ENCODE measurements around the gene TMEM97.

The TMEM97 gene

DNA sequence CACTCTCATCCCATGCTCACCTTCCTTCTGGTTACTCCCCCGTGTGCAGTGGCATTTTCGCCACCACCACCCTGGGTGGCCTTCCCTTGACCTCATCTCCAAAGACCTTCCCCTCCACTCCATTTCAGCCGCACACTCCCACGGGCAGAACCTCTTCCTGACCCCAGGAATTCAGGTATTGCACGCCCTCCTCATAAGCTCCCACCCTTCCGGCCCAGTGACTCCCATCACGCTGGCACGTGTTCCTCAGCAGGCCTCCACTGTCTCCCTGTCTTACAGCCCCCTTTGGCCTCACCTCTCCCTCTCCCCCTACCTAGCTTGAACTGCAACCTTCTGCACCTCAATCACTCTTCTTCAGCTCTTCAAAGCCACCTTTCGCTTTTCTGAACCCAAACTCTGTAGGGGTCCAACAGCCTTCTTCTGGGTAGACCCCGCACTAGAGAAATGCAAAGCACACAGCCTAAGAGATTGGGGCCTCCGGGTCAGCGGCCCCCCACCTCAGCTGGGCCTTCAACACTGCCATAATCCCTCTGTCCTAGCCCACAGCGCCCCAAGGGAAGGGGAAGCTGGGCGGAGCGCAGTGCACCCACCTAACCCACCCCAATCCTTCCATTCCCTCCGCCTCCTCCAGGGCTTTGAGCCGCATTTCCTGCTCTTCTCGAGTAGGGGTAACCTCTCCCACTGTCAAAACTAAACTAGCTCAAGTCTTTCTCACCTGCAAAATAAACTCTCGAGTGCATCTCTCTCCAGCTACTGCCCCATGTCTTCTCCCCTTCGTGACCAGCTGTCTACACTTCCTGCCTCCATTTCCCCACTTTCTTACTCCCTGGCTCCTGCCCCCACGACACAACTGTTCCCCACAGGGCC lies 1.7 kb upstream of the TMEM97 start:
- no peak for DNase-seq

DNA sequence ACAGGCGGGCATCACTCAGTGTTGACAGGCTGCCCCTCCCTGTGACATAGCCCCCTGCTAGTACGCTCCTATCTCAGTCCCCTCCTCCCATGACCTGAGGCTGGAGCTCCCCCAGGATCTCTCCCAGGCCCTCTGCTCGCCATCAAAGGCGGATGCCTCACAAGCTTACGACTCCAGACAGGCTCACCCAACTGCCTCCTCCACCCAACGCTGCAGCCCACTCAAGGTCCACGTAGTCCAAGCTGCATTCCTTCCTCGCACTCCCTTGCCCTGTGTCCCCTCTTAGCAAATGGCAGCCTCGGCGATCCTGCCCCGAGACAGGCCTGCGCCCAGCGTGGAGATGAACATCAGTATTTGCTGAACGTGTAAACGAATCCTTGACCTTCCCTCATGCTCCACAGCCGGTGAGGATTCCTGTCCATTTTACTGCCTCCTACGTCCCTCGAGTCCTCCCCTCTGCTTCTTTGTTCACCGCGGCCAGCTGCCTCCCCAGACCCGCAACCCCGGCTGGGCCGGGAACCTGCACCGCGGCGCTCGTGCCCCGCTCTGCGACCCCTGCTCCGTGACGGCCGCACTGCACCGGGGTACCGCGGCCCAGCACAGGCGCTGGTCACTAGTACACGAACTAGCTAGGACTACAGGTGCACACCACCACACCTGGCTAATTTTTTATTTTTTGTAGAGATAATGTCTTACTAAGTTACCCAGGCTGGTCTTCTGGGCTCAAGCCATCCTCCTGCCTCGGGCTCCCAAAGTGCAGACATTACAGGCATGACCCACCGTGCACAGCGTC lies 838 bp upstream of the TMEM97 start:
- peak; percentile 17 for DNase-seq

DNA sequence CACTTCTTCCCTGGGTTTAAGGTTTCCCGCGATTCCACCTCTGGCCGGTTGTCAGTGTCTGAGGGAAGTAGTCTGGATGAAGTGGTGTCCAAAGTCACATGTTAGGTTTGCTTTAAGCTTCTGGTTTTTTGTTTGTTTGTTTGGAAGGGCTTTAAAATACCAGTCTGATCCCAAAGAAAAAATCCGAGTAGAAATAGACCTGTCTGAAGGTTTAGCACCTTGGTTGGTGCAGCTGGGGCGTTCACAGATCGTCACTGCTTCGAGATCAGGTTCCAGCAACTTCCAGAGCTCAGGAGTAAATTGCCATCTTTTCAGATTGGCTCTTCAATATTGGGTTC lies 567 bp downstream of the TMEM97 start:
- DNase-seq: no peak

DNA sequence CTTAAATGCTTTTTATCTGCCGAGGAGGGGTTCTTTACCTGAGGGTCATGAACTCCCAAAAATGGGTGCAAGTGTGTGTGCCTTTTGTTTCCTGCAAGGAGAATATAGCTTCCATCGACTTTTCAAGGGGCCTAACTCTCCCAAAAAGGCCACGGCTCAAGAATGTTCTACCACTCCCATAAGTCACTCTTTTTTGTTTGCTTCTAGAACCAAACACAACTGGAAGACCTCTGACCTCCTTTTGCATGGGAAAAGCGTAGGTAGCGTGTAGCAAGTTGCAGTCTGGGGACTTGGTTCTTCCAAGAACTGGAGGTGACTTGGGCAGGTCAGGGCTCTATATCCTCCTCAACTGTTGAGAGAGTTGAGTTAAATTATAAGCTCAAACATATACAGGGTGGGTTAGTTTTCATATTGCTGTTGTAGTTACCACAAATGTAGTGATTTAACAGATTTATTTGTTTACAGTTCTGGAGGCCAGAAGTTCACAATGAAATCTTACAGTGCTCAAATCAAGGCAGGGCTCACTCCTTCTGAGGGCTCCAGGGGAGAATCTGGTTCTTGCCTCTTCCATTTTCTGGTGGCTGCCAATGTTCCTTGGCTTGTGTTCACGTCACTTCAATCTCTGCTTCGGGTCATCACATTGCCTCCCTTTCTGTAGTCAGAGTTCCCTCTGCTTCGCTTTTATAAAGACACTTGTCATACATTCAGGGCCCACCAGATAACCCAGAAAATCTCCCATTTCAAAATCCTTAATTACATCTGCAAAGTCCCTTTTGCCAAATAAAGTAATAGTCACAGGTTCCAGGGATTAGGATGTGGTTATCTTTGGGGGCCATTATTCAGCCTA lies 1.4 kb downstream of the TMEM97 start:
- no peak for DNase-seq

DNA sequence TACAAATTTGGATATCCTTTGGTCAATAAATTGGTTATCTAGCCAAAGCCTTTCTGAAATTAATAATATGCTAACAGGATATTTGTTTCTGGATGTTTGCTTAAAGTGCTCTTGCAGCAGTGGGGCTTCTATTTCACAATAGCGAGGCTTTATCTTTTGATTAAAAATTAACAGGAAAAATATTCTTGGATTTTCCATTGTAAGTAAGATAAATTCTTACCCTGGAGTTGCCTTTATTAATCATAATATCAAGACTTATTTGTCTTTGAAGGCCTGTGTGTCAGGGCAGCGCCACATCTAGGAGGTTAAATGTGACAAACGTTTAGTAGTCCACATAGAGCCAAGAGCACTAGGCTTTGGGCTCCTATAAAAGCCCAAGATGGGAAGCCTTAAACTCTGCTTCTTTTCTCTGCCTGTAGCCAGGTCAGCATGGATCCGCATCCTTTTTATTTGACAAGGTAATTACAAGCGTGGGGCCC lies 5.3 kb downstream of the TMEM97 start:
- DNase-seq: no peak

DNA sequence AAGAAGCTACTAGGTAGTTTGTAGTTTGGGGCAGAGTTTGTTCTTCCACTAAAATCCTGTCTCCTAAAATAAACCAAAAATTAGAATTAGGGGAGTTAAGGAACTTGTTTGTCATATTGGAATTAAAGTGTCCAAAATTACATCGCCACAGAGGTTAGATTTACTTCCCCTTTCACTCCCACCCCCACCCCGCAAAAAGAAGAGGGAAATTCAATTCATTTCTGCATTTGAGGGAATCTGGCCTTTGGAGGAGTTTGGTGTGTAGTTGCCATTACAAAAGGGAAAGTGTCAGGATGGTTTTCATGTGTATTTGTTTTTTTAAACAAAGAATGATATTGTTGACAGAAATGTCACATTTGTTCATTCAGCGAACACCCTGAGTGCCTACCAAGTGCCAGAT lies 5.8 kb downstream of the TMEM97 start:
- no peak for DNase-seq

DNA sequence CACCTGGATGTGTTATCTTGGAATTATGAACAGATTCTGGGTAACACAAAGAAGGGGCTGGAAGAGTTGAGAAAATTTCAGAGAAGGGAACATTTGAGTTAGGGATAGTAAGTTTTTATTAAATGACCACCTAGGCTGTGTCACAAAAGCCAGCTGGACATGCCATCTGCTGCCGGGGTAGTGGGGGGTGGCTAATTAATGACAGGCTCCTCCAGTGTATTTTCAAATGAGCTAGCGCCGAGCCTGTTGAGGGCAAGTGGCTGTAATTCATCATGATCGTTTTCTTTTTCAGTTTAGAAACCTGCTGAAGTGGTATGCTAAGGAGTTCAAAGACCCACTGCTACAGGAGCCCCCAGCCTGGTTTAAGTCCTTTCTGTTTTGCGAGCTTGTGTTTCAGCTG lies 6.2 kb downstream of the TMEM97 start:
- DNase-seq: no peak

DNA sequence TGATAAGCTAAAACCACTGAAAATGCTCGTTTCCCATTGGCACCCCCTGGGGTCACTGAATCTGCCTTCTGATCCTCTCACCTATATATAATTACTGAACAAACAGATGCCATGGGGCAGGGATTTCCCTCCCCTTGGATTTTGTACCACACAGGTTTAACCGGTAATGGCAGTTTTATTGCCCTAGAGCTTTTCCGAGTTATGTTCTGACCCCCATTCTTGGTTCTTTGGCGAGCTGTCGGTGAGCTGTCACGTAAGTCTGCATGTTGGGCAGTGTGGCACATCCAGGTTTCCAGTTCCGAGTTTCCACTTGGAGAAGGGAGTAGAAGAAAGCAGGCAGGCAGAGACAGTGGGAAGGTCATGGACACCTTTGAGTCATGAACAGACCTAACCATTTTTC lies 7.1 kb downstream of the TMEM97 start:
- DNase-seq: no peak

DNA sequence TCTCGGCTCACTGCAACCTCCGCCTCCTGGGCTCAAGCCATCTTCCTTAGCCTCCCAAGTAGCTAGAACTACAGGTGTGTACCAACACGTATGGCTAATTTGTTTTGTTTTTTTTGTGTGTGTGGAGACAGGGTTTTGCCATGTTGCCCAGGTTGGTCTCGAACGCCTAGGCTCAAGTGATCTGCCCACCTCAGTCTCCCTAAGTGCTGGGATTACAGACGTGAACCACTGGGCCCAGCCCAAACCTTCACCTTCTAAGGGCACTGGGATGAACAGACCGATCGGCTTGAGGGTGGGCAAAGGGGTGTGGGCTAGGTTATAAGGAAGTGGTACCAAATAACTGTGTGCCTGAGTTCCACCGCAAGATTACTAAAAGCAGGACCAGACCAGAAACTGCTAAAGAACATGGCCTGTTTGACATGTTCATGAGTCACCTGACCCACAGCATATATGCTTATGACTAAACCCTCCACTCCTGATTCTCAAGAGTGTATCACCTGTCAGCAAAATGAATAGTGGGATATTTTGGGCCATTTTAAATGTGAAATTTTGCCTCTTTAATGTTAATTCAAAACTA lies 8.1 kb downstream of the TMEM97 start:
- peak; percentile 35 for DNase-seq

DNA sequence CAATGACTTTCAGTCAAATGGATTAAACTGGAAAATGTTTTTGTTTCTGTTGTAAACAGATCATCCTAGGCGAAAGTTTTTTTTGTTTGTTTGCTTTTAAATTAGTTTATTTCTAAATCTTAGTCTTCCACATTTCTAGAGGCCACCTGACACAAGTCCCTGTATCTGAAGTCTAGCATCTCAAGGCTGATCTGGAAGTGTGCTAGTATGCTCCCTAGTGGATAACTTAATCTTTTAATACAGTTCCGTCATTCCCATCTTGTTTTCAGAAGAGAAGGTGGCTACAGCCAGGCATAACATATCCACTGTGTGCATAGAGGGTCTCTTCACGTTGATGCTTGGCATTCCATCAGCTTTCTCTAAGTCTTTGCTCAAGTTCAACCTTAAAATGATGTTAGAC lies 8.7 kb downstream of the TMEM97 start:
- DNase-seq: no peak

DNA sequence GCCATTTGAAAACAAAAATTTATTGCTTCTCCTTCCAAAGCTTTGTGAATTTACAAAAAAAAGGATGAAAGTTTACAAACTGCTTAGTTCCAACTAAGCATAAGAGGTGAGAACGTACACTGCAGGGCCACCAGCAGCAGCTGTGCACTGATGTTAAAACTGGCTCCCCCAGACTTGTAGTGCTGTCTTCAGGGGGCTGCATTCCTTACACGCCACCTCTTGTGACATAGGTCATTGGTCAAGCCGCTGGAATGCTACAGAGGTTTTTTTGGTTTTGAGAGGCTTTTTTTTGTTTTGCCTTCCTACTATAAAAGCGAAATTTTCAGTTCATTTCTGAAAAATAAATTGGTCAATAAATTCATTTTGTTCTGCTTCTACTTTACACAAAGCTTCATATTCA lies 9.3 kb downstream of the TMEM97 start:
- no peak for DNase-seq

DNA sequence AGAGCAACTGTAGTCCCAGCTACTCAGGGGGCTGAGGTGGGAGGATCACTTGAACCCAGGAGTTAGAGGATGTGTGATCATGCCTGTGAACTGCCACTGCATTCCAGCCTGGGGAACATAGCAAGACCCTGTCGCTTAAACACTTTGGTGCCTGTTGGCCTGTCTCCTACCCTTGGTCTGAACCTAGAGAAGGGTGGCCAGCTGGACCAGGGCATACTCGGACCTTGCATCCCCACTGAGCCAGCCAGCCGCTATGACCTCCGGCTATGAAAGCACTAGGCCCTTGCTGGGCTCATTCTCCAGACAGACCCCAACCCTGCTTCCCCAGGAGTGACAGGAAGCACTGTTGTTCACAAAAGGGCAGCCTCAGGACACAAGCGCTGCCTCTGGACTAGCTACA lies 11.7 kb downstream of the TMEM97 start:
- DNase-seq: no peak

DNA sequence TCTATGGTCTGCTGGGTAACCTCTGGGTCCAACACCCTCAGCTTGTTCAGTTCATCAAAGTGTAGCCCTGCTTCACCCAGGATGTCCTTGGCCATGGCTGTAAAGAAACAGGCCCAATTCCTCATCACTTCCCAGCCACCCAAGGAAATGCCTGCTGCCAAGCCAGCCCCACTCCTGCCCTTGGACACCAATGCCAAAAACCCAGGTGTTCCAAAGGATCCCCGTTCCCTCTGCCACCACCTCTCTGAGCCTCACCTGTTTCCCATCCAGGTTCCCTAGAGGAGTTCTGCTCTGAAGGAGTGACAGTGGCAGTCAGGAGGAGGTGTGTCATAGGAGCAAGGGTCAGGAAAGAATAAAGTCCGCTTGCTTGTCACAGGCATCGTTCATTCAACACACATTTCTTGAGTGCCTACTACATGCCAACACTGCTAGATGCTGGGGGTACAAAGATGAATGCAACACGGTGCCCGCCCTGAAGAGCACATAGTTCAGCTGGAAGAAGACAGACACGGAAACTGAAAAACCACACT lies 13.0 kb downstream of the TMEM97 start:
- no peak for DNase-seq

DNA sequence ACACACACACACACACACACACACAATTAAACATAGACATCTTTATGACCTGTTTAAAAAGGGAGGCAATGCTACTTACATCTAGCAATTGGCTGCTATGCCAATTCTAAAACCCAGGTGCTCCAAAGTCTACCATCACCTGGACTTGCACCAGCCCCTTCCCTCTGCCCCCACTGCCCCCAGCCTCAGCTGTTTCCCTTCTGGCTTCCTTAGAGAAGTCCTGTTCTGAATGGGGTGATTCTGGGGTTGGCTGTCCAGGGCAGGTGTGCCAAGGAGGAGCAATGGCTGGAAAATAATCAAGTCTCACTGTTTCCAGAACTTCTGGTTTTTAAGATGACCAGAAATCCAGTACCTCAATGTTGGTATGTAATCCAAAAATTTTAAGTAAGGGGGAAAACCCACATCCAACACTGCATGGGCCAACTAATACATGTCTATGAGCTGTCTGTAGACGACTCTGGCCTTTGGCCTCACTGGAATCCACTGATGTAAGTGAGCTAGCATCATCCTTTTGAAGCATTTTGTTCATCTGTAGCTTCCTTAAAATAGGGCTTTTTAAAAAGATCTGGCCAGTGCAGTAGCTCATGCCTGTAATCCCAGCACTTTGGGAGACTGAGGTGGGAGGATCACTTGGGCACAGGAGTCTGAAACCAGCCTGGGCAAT lies 14.2 kb downstream of the TMEM97 start:
- DNase-seq: no peak

DNA sequence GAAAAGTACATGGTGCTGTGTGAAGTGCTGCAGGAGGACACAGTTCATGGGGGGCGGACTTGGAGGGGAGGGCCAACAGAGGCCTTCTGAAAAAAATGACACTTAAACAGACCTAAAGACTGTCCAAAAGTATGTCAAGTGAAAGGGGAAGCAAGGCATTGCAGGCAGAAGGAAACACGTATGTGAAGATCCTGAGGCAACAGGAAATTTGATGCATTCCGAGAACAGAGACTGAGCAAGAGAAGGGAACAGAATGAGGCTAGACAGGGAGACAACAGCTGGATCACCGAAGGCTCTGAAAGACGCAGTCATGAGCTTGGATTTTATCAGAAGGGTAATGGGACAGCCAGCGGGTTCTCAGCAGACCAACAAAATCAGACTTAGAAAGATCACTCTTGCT lies 15.2 kb downstream of the TMEM97 start:
- no peak for DNase-seq

DNA sequence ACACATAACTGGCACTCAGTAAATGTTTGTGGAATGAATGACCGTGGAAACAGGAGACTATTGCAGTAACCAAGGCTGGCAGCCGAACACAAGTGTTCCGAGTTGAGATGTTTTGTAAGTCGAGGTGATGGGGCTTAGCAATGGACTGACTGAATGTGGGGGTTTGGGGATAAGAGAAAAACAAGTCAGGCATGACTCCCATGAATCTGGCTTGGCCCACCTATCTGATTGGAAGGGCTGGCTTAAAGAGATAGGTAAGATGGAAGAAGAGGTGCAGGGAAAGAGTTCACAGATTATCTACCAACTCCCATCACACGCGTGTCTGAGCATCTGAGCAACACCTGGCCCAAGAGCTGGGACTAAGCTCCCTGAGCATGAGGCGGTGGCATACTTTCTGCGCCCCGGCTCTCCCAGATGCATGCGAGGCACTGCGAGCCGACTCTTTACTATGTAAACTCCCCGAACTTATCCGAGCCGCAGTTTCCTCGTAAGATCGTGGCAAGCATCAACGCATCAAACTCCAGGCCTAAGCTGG lies 15.7 kb downstream of the TMEM97 start:
- no peak for DNase-seq

DNA sequence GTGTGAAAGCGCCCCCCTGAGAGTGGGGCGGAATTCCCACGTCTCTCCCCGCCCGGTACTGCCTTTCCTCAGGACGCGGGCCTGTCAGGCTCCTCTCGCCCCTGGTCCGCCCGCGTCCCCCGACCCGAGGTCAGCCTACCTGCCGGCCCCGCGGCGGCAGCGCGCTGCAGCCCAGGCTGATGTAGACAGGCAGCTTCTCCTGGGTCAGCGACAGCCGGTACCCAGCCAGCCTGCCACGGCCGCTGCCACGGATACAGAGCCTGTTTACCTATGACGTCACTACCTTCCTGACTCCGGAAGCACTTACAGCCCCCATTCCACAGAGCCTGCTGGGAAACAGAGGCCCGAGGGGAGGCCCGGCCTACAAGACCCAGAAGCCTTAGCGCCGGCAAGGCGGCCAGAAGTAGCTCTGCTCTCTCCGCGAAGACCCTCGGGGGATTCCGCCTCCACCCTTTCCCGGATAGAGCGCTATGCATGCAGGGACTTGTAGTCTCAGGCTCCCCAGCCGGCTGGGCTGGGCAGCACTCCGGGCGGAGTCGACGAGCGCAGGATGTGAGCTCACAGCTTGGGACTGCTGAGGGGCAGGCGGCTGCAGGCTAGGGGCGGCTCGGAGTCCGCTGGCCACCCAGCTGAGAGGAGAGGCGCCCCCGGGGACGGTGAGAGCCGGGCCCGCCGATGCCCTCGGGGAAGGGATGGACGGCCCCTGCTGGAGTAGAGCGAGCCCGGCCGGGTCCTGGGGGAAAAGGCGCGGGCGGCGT lies 16.4 kb downstream of the TMEM97 start, which contains the start of the genes IFT20 and TNFAIP1:
TSS of gene IFT20 (minus strand) at position 272 of the 758 bp plus-strand sequence. CDS start 3,487 bp downstream, outside the sequence.
TSS of gene TNFAIP1 (plus strand) at position 561 of the 758 bp plus-strand sequence. CDS start 3,761 bp downstream, outside the sequence.
- peak; percentile 98 for DNase-seq

DNA sequence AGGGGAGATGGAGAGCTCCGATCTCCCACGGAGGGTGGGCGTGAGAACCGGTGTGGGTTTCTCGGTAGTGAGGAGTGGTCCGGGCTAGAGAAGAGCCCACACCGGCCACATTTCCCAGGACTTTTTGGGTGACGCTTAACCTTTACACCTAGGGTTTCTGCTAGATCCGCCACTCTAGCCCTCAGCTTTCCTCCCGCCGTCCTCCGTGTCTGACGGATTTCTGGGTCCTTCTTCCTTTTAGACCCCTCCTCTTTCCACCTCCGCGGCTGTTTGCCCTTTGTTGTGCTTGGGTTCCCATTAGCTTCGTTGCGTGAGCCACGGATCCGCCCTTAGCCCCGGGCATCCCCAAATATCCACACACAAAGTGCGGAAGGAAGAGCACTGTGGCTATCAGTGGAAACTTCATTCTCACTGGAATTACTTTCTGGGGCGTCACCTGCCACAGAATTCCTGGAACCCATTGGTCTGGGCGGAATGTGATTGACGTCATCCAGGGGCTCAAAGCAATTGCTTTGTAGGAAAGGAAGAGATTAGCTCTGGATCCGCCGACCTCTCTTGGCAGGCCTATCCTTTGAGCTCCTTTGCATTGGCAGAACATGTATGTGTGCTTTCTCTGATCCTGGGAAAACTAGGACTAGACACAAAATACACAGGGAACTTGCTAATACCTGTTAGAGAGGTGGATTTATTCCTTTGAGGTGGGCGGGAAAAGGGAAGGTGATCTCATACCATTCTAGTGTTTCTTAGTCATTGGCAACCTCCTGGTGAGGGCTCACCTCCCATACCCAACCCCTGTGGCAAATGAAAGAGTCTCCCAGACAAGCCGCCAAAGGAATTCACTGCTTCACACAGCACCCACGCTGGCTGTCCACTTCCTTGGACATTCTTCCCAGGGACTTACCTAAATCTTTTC lies 17.2 kb downstream of the TMEM97 start:
- DNase-seq: peak; percentile 44

DNA sequence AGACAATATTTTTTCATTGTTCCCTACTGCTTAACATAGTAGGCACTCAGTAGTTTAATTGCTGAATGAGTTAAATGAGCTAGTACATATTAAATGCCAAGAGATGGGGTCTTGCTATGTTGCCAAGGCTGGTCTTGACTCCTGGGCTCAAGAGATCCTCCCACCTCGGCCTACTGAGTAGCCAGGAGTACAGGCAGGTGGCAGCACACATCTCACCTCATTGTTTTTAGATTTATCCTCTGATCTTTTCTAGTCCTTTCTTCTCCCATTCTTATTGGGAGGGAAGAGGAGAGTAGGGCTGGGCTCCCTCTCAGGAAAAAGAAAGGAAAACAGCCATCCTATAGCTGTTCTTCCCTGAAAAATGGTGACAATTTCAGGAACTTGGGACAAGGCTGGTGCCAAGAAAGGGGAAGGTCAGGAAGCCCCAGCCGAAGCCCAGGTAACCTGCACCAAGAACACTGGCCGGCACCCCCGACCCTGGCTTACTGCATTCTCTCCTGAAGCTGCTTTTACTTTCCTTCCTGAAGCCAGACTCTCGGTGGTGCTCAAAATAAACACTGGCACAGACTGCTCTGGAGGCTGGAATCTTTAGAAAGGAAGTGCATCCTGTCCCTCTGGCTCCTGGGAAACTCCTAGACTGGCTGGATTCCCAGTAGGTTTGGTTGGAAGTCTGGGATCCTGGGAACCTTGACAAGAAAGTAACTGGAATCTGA lies 19.2 kb downstream of the TMEM97 start:
- no peak for DNase-seq
